Ureter (tissue), 1 donor: ENCODE data around the gene APOH. TPM values are rescaled to one million over a fixed set of nuclear protein-coding genes. Genes with fewer than 3 reads are reported as not detected.

Experiments used
- DNase-seq: peaks from one replicate; pipeline ENCODE4 v3.0.0-alpha.2; 2020; ENCODE audit warnings: low spot score
- total RNA-seq: library from RNA; stranded (reverse); gene quantifications from one replicate; pipeline ENCODE4 v1.2.4, GENCODE V29; 2023
- donor health status: DM: yes; HTN: yes; CAD: no.

APOH gene
- total RNA-seq, 1 donor from 2014 or later: 0.89 TPM

- no peak for DNase-seq
Observed at GRCh38 chr17:66234611-66235010, 5.4 kb upstream of the APOH start.

GRCh38 chr17:66233023-66233753, 4.0 kb upstream of the APOH start:
- DNase-seq: no peak

- no peak for DNase-seq
Observed at GRCh38 chr17:66230922-66231591, 1.8 kb upstream of the APOH start.

- DNase-seq: no peak
Observed at GRCh38 chr17:66229783-66230538, 746 bp upstream of the APOH start.

- no peak for DNase-seq
Observed at GRCh38 chr17:66227212-66228045, 1.8 kb downstream of the APOH start.

- DNase-seq: no peak
Observed at GRCh38 chr17:66222798-66223350, 6.3 kb downstream of the APOH start.

GRCh38 chr17:66221755-66222530, 7.3 kb downstream of the APOH start:
- no peak for DNase-seq

- DNase-seq: no peak
Observed at GRCh38 chr17:66221343-66221742, 7.9 kb downstream of the APOH start.

- DNase-seq: no peak
Observed at GRCh38 chr17:66220079-66220835, 9.0 kb downstream of the APOH start.

GRCh38 chr17:66215529-66215911, 13.7 kb downstream of the APOH start:
- no peak for DNase-seq

GRCh38 chr17:66214884-66215528, 14.2 kb downstream of the APOH start:
- DNase-seq: no peak

GRCh38 chr17:66211047-66211810, 18.0 kb downstream of the APOH start:
- DNase-seq: no peak

GRCh38 chr17:66210208-66210574, 19.0 kb downstream of the APOH start:
- DNase-seq: no peak

- no peak for DNase-seq
Observed at GRCh38 chr17:66207936-66208335, 21.3 kb downstream of the APOH start.

GRCh38 chr17:66203274-66204015, 25.8 kb downstream of the APOH start:
- DNase-seq: no peak

- DNase-seq: no peak
Observed at GRCh38 chr17:66200685-66201092, 28.5 kb downstream of the APOH start.

GRCh38 chr17:66198242-66198641, 31.0 kb downstream of the APOH start:
- no peak for DNase-seq

GRCh38 chr17:66192378-66192687, 36.9 kb downstream of the APOH start:
- no peak for DNase-seq
